GM23338 (cell line): ENCODE data around the gene MOCS3. TPM values are rescaled to one million over a fixed set of nuclear protein-coding genes. Genes with fewer than 3 reads are reported as not detected.

Source experiments
- ATAC-seq: fragments of 200-7000 bp; cut with Tn5 transposase; 3 replicates; pipeline ENCODE4 v1.9.1; 2020
- DNase-seq: peaks from one replicate; pipeline ENCODE4 v3.0.0-alpha.2; 2015; ENCODE audit warnings: low spot score
- H2AFZ ChIP-seq: fragments of 200-600 bp; sonication (generic); 2 replicates; pipeline ENCODE4 v1.8.0; 2016; ENCODE audit warnings: antibody characterized with exemption, mild to moderate bottlenecking, moderate library complexity
- H3F3A ChIP-seq: fragments of 200-600 bp; sonication (generic); replicated peaks from 2 replicates; pipeline ENCODE4 v1.8.0; 2017; ENCODE audit warnings: antibody characterized with exemption, mixed run types, low read depth
- H3K27ac ChIP-seq: fragments of 200-600 bp; sonication (generic); 2 replicates; pipeline ENCODE4 v1.6.1; 2016; ENCODE audit warnings: low read depth
- H3K27me3 ChIP-seq: fragments of 200-600 bp; sonication (generic); 2 replicates; pipeline ENCODE4 v1.8.0; 2016; ENCODE audit warnings: mild to moderate bottlenecking, mixed run types, moderate library complexity; ENCODE audit not compliant: insufficient read depth
- H3K36me3 ChIP-seq: fragments of 200-600 bp; sonication (generic); 2 replicates; pipeline ENCODE4 v1.8.0; 2016; ENCODE audit warnings: mild to moderate bottlenecking; ENCODE audit not compliant: insufficient read depth
- H3K4me1 ChIP-seq: fragments of 200-600 bp; sonication (generic); 2 replicates; pipeline ENCODE4 v1.8.0; 2016; ENCODE audit warnings: mild to moderate bottlenecking, moderate library complexity; ENCODE audit not compliant: insufficient read depth
- H3K4me2 ChIP-seq: fragments of 200-600 bp; sonication (generic); 2 replicates; pipeline ENCODE4 v1.7.1; 2017; ENCODE audit warnings: mixed run types
- H3K4me3 ChIP-seq: fragments of 200-600 bp; sonication (generic); 2 replicates; pipeline ENCODE4 v1.6.1; 2016; ENCODE audit warnings: mixed run types
- H3K79me2 ChIP-seq: fragments of 200-600 bp; sonication (generic); replicated peaks from 2 replicates; pipeline ENCODE4 v1.8.0; 2017; ENCODE audit warnings: mild to moderate bottlenecking; ENCODE audit not compliant: insufficient read depth
- H3K9me2 ChIP-seq: fragments of 200-600 bp; sonication (generic); 2 replicates; pipeline ENCODE4 v1.8.0; 2017; ENCODE audit not compliant: insufficient read depth
- H4K20me1 ChIP-seq: fragments of 200-600 bp; sonication (generic); replicated peaks from 2 replicates; pipeline ENCODE4 v1.8.0; 2017; ENCODE audit warnings: mild to moderate bottlenecking; ENCODE audit not compliant: insufficient read depth
- H3K27ac Mint-ChIP-seq: 2 replicates; pipeline ENCODE4 v1.8.0; 2020; ENCODE audit warnings: inconsistent platforms, mild to moderate bottlenecking, moderate library complexity, mixed read lengths
- H3K27me3 Mint-ChIP-seq: 3 replicates; pipeline ENCODE4 v1.8.0; 2022; ENCODE audit warnings: low read depth, mild to moderate bottlenecking, moderate library complexity, mixed read lengths, inconsistent platforms; ENCODE audit not compliant: insufficient read depth, poor library complexity
- H3K36me3 Mint-ChIP-seq: 3 replicates; pipeline ENCODE4 v1.8.0; 2021; ENCODE audit warnings: low read depth, mild to moderate bottlenecking, inconsistent platforms, moderate library complexity, mixed read lengths
- H3K4me1 Mint-ChIP-seq: 3 replicates; pipeline ENCODE4 v1.8.0; 2020; ENCODE audit warnings: mild to moderate bottlenecking, inconsistent platforms, mixed read lengths
- H3K4me3 Mint-ChIP-seq: 3 replicates; pipeline ENCODE4 v1.8.0; 2021; ENCODE audit warnings: moderate library complexity, mild to moderate bottlenecking, inconsistent platforms, mixed read lengths
- H3K9me3 Mint-ChIP-seq: 3 replicates; pipeline ENCODE4 v1.8.0; 2020; ENCODE audit warnings: moderate library complexity, mild to moderate bottlenecking, inconsistent platforms, mixed read lengths
- CREB1 ChIP-seq: fragments of 250-450 bp; sonication (Bioruptor Pico); IDR thresholded peaks from 2 replicates; pipeline ENCODE4 v1.5.0; 2020; ENCODE audit warnings: low read depth, mild to moderate bottlenecking, moderate library complexity
- JUNB ChIP-seq: IDR thresholded peaks from one replicate; pipeline ENCODE4 v1.6.1; 2016; ENCODE audit warnings: antibody characterized with exemption; ENCODE audit not compliant: unreplicated experiment
- NANOG ChIP-seq: IDR thresholded peaks from 2 replicates; pipeline ENCODE4 v1.6.1; 2016; ENCODE audit warnings: antibody characterized with exemption, borderline replicate concordance
- STAT1 ChIP-seq: IDR thresholded peaks from one replicate; pipeline ENCODE4 v1.6.1; 2016; ENCODE audit warnings: antibody characterized with exemption; ENCODE audit not compliant: unreplicated experiment
- ZNF114 ChIP-seq: fragments of 250-450 bp; sonication (Bioruptor Pico); IDR thresholded peaks from 2 replicates; pipeline ENCODE4 v1.5.0; 2020; ENCODE audit warnings: mild to moderate bottlenecking, moderate library complexity
- ZNF331 ChIP-seq: fragments of 250-450 bp; sonication (Bioruptor Pico); IDR thresholded peaks from 2 replicates; pipeline ENCODE4 v1.5.0; 2020; ENCODE audit warnings: low read depth, mild to moderate bottlenecking, moderate library complexity
- ZNF462 ChIP-seq: fragments of 250-450 bp; sonication (Bioruptor Pico); IDR thresholded peaks from 2 replicates; pipeline ENCODE4 v1.5.0; 2020; ENCODE audit warnings: mild to moderate bottlenecking, moderate library complexity
- polyA plus RNA-seq: library from polyadenylated mRNA; unstranded; fragments of >200 nt; fragmentation: Nextera tagmentation; extraction: Ambion mirVana; gene quantifications from 2 replicates; pipeline ENCODE4 v1.2.1, GENCODE V29; 2016
- total RNA-seq: library from RNA; depleted of rRNA; stranded (reverse); fragments of >200 nt; shearing (Covaris generic); gene quantifications from 2 replicates; pipeline ENCODE4 v1.2.3, GENCODE V29; 2014
- TF ChIP-seq, protein P1 (sequence below), 2 experiments: fragments of 200-600 bp in 1 of 2; sonication (generic) in 1 of 2; conservative IDR thresholded peaks; 2 replicates each; pipeline versions ENCODE4 v1.5.1 to v1.6.1; 2016 to 2017; ENCODE audit warnings: antibody characterized with exemption in 2 of 2, low read depth in 2 of 2, mild to moderate bottlenecking in 2 of 2, moderate library complexity in 1 of 2
- TF ChIP-seq, protein P2 (sequence below): IDR thresholded peaks from 2 replicates; pipeline ENCODE4 v1.6.1; 2016; ENCODE audit warnings: antibody characterized with exemption

The MOCS3 gene
- total and polyA plus RNA-seq, 2 experiments from 2014 or later = 2.2 to 9.1 TPM

DNA sequence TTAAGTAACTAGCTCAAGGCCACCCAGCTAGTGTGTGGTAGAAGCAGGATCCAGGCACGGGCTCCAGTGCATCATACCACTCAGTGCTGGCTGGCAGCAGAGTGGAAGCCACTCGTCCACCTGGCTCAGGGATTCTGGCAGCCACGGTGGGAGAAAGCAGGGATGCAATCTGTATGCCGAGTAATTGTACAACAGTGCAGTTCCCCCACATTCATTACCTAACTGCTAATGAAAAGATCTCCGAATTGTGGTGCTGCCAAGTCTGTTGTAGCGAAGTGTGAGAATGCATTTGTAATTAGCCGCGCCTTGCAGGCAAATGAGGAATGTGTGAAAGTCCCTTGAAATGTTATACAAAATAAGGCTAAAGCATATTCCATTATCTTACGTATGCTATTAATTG is 35.3 kb downstream of the MOCS3 start:
- Histone ChIP-seq H4K20me1 (no peaks in the 10 kb centered on the region), H3K27ac (no peak overlapping the region), H3K9me2 (no peaks in the 10 kb centered on the region), H3K27me3 (no peaks in the 10 kb centered on the region), H3K36me3 (no peaks in the 10 kb centered on the region), H3K79me2 (no peaks in the 10 kb centered on the region), H3K4me3 (no peak overlapping the region), H3F3A (0 out of 2 replicates have a peak, but pooled peaks cover 3% of the 10 kb centered on the region), H3K4me2 (no peak overlapping the region), H3K4me1 (peaks cover 12% of the 10 kb centered on the region; the same call in 1 of the 2 replicates), H2AFZ (no peak overlapping the region)
- Mint-ChIP-seq H3K27ac (no peak overlapping the region), H3K27me3 (peaks cover 23% of the 10 kb centered on the region), H3K4me3 (no peak overlapping the region), H3K9me3 (peaks cover 6% of the 10 kb centered on the region; the same call in 2 of the 3 replicates), H3K36me3 (no peaks in the 10 kb centered on the region), H3K4me1 (peaks cover 27% of the 10 kb centered on the region)
- TF ChIP-seq ZNF114 (CRISPR knock-in tag) = no peak
- TF ChIP-seq ZNF331 (CRISPR knock-in tag) = no peak
- DNase-seq = no peak
- ATAC-seq = no peak

- Histone ChIP-seq H3K4me3 (no peak overlapping the region), H3K79me2 (no peaks in the 10 kb centered on the region), H3K36me3 (no peaks in the 10 kb centered on the region), H4K20me1 (no peaks in the 10 kb centered on the region), H3K9me2 (no peaks in the 10 kb centered on the region), H3K4me1 (peaks cover 12% of the 10 kb centered on the region; the same call in 1 of the 2 replicates), H3K27me3 (no peaks in the 10 kb centered on the region), H3K27ac (no peak overlapping the region), H3F3A (0 out of 2 replicates have a peak, but pooled peaks cover 3% of the 10 kb centered on the region), H3K4me2 (no peak overlapping the region), H2AFZ (no peak overlapping the region)
- peaks cover 18% of the 10 kb centered on the region for H3K4me1 Mint-ChIP-seq
- no peak overlapping the region for H3K27ac Mint-ChIP-seq
- DNase-seq (no peak), ATAC-seq (no peak)
- peaks cover 6% of the 10 kb centered on the region; the same call in 2 of the 3 replicates for H3K9me3 Mint-ChIP-seq
- H3K36me3 Mint-ChIP-seq = no peaks in the 10 kb centered on the region
- H3K27me3 Mint-ChIP-seq = peaks cover 25% of the 10 kb centered on the region
- no peak for TF ChIP-seq JUNB
- no peak for TF ChIP-seq CREB1 (CRISPR knock-in tag)
- TF ChIP-seq ZNF462 = no peak
- no peak for TF ChIP-seq ZNF114 (CRISPR knock-in tag)
- TF ChIP-seq, protein P1, sequence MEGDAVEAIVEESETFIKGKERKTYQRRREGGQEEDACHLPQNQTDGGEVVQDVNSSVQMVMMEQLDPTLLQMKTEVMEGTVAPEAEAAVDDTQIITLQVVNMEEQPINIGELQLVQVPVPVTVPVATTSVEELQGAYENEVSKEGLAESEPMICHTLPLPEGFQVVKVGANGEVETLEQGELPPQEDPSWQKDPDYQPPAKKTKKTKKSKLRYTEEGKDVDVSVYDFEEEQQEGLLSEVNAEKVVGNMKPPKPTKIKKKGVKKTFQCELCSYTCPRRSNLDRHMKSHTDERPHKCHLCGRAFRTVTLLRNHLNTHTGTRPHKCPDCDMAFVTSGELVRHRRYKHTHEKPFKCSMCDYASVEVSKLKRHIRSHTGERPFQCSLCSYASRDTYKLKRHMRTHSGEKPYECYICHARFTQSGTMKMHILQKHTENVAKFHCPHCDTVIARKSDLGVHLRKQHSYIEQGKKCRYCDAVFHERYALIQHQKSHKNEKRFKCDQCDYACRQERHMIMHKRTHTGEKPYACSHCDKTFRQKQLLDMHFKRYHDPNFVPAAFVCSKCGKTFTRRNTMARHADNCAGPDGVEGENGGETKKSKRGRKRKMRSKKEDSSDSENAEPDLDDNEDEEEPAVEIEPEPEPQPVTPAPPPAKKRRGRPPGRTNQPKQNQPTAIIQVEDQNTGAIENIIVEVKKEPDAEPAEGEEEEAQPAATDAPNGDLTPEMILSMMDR (conservative IDR thresholded peaks at IDR 0.05; ENCODE audit: low read depth in 2 of 2) = no peak
- no peak for TF ChIP-seq NANOG
- TF ChIP-seq, protein P2, sequence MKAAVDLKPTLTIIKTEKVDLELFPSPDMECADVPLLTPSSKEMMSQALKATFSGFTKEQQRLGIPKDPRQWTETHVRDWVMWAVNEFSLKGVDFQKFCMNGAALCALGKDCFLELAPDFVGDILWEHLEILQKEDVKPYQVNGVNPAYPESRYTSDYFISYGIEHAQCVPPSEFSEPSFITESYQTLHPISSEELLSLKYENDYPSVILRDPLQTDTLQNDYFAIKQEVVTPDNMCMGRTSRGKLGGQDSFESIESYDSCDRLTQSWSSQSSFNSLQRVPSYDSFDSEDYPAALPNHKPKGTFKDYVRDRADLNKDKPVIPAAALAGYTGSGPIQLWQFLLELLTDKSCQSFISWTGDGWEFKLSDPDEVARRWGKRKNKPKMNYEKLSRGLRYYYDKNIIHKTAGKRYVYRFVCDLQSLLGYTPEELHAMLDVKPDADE = no peak
- TF ChIP-seq STAT1 = no peak
- H3K4me3 Mint-ChIP-seq = no peak overlapping the region
Observed at GRCh38 chr20:50995506-50995905, 36.9 kb downstream of the MOCS3 start.
